IPS-20b (cell line): ENCODE results near the gene ATM.
"Not testable (repeated sequence)": the region's sequence is repeated elsewhere in the genome, so short reads cannot be mapped to it uniquely, and the experiment has no call there.

Source experiments
- H3K27ac ChIP-seq: one replicate; pipeline ENCODE4 v1.5.1; 2013; ENCODE audit warnings: low read length
- H3K27me3 ChIP-seq: 2 replicates; pipeline ENCODE4 v1.6.1; 2013; ENCODE audit warnings: mild to moderate bottlenecking, low read length, inconsistent platforms; ENCODE audit not compliant: insufficient read depth
- H3K36me3 ChIP-seq: 2 replicates; pipeline ENCODE4 v1.6.1; 2013; ENCODE audit warnings: low read depth, mild to moderate bottlenecking, inconsistent platforms, low read length, moderate library complexity; ENCODE audit not compliant: insufficient read depth
- H3K4me1 ChIP-seq: 2 replicates; pipeline ENCODE4 v1.6.1; 2013; ENCODE audit warnings: mild to moderate bottlenecking, control low read depth, inconsistent platforms, low read length, moderate library complexity; ENCODE audit not compliant: insufficient read depth
- H3K4me3 ChIP-seq: 2 replicates; pipeline ENCODE4 v1.5.1; 2013; ENCODE audit warnings: mild to moderate bottlenecking, low read length, inconsistent platforms
- H3K9ac ChIP-seq: 2 replicates; pipeline ENCODE4 v1.6.1; 2013; ENCODE audit warnings: low read depth, mild to moderate bottlenecking, inconsistent platforms, low read length, moderate library complexity
- H3K9me3 ChIP-seq: 2 replicates; pipeline ENCODE4 v1.6.1; 2013; ENCODE audit warnings: mild to moderate bottlenecking, low read depth, low read length, inconsistent platforms; ENCODE audit not compliant: insufficient read depth

ATM gene

GRCh38 chr11:108394744-108395284, 171.9 kb downstream of the ATM start:
- no peak overlapping the region for H3K9ac ChIP-seq
- no peaks in the 10 kb centered on the region for H3K9me3 ChIP-seq
- H3K27ac ChIP-seq = no peak overlapping the region
- no peaks in the 10 kb centered on the region for H3K4me1 ChIP-seq
- no peaks in the 10 kb centered on the region for H3K27me3 ChIP-seq
- no peak overlapping the region for H3K4me3 ChIP-seq
- no peaks in the 10 kb centered on the region for H3K36me3 ChIP-seq

DNA sequence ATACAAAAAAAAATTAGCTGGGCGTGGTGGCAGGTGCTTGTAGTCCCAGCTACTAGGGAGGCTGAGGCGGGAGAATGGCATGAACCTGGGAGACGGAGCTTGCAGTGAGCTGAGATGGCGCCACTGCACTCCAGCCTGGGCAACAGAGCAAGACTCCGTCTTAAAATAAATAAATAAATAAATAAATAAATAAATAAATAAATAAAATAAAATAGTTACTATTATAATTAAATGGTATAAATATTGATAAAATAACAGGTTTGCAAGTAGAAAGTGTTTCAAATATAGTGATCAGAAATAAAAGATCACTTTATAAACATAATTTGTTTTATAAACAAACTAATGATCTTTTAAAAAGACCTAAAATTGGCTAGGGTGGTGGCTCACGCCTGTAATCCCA, 173.8 kb downstream of the ATM start:
- H3K4me3 ChIP-seq, H3K4me1 ChIP-seq, H3K27ac ChIP-seq, H3K9me3 ChIP-seq, H3K9ac ChIP-seq, H3K36me3 ChIP-seq, H3K27me3 ChIP-seq: not testable (repeated sequence)

- H3K9me3 ChIP-seq = no peaks in the 10 kb centered on the region
- H3K4me3 ChIP-seq = no peak overlapping the region
- no peak overlapping the region for H3K9ac ChIP-seq
- H3K36me3 ChIP-seq = no peaks in the 10 kb centered on the region
- H3K27ac ChIP-seq = no peak overlapping the region
- H3K4me1 ChIP-seq = no peaks in the 10 kb centered on the region
- H3K27me3 ChIP-seq = no peaks in the 10 kb centered on the region
These were observed 175.6 kb downstream of the ATM start for GRCh38 chr11:108398439-108398838.

DNA sequence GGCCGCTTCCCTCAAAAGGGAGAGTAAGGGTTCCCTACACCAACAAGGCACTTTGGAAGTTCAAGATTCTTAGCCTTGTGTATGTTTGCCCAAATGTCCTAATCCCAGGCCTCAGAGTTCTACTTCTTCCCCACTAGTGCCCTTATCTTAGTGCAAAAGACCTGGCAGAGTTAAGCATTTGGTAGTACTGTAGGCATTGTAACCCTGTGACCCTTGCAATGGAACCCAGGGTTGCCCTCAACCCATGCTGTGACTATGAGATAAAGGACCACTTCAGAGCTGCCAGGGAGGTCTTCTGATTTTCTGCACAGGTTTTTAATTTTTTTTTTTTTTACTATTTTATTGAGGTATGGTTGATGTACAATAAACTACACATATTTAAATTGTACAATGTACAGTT, 179.4 kb downstream of the ATM start:
- Histone ChIP-seq H3K9ac (no peak overlapping the region), H3K27me3 (no peaks in the 10 kb centered on the region)

GRCh38 chr11:108403052-108403451, 180.2 kb downstream of the ATM start:
- Histone ChIP-seq H3K4me3 (no peak overlapping the region), H3K4me1 (no peaks in the 10 kb centered on the region), H3K27me3 (no peaks in the 10 kb centered on the region), H3K36me3 (no peaks in the 10 kb centered on the region), H3K9me3 (no peaks in the 10 kb centered on the region), H3K9ac (no peak overlapping the region), H3K27ac (no peak overlapping the region)

More for the DNA sequence above, 179.4 kb downstream of the ATM start:
- Histone ChIP-seq H3K4me3 (no peak overlapping the region), H3K9me3 (no peaks in the 10 kb centered on the region), H3K27ac (no peak overlapping the region), H3K36me3 (no peaks in the 10 kb centered on the region), H3K4me1 (no peaks in the 10 kb centered on the region)

DNA sequence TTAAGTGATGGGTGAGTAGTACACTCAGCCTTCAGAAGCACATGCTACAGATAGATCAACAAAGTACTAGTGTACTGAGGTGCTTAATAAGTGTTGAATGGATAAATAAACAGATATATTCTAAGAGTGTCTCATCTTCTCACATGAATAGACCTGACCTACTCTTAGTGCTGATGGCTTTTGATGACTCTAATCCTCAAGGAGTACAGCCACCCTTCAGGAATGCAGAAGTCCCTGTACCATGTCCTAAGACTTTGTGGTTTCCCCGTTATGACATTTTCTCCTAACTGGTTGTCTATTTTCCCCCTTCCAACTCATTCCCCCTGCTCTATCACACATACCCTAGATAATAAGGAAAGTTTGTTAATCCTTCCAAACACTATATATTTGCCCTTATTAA, 182.8 kb downstream of the ATM start:
- H3K4me3 ChIP-seq = no peak overlapping the region
- H3K9me3 ChIP-seq = no peaks in the 10 kb centered on the region
- H3K9ac ChIP-seq = no peak overlapping the region
- H3K4me1 ChIP-seq = no peaks in the 10 kb centered on the region
- H3K27ac ChIP-seq = no peak overlapping the region
- H3K27me3 ChIP-seq = no peaks in the 10 kb centered on the region
- H3K36me3 ChIP-seq = no peaks in the 10 kb centered on the region

- H3K27me3 ChIP-seq = no peaks in the 10 kb centered on the region
- no peak overlapping the region for H3K9ac ChIP-seq
- H3K9me3 ChIP-seq = no peaks in the 10 kb centered on the region; the same call in 1 of the 2 replicates
- no peaks in the 10 kb centered on the region for H3K36me3 ChIP-seq
- H3K27ac ChIP-seq = no peak overlapping the region
- no peak overlapping the region for H3K4me3 ChIP-seq
- H3K4me1 ChIP-seq = no peaks in the 10 kb centered on the region
These were observed 192.1 kb downstream of the ATM start for GRCh38 chr11:108414958-108415357.

GRCh38 chr11:108417551-108417950, 194.7 kb downstream of the ATM start:
- not testable (repeated sequence) for H3K9ac ChIP-seq, H3K27ac ChIP-seq, H3K36me3 ChIP-seq, H3K4me1 ChIP-seq, H3K9me3 ChIP-seq, H3K4me3 ChIP-seq, H3K27me3 ChIP-seq
